GM23248 (cell line): ENCODE results near the gene SEMA5A. TPM values are rescaled to one million over a fixed set of nuclear protein-coding genes. Genes with fewer than 3 reads are reported as not detected.

Experiments used
- DNase-seq: peaks from one replicate; pipeline ENCODE4 v3.0.0-alpha.2; 2015
- H2AFZ ChIP-seq: fragments of 200-600 bp; sonication (generic); 2 replicates; pipeline ENCODE4 v1.6.1; 2016; ENCODE audit warnings: antibody characterized with exemption
- H3F3A ChIP-seq: fragments of 200-600 bp; sonication (generic); 2 replicates; pipeline ENCODE4 v1.6.1; 2016; ENCODE audit warnings: mild to moderate bottlenecking, antibody characterized with exemption, mixed run types; ENCODE audit not compliant: insufficient read depth
- H3K27ac ChIP-seq: fragments of 200-600 bp; sonication (generic); 2 replicates; pipeline ENCODE4 v1.5.1; 2016; ENCODE audit warnings: mild to moderate bottlenecking
- H3K27me3 ChIP-seq: fragments of 200-600 bp; sonication (generic); replicated peaks from 2 replicates; pipeline ENCODE4 v1.6.1; 2016; ENCODE audit warnings: mild to moderate bottlenecking; ENCODE audit not compliant: insufficient read depth
- H3K36me3 ChIP-seq: fragments of 200-600 bp; sonication (generic); 2 replicates; pipeline ENCODE4 v1.6.1; 2016; ENCODE audit warnings: low read depth, mild to moderate bottlenecking
- H3K4me1 ChIP-seq: fragments of 200-600 bp; sonication (generic); 2 replicates; pipeline ENCODE4 v1.6.1; 2016; ENCODE audit warnings: mild to moderate bottlenecking; ENCODE audit not compliant: insufficient read depth
- H3K4me2 ChIP-seq: fragments of 200-600 bp; sonication (generic); one replicate; pipeline ENCODE4 v1.6.1; 2016; ENCODE audit warnings: mild to moderate bottlenecking; ENCODE audit not compliant: unreplicated experiment
- H3K4me3 ChIP-seq: fragments of 200-600 bp; sonication (generic); 2 replicates; pipeline ENCODE4 v1.5.1; 2016; ENCODE audit warnings: mild to moderate bottlenecking
- H3K79me2 ChIP-seq: fragments of 200-600 bp; sonication (generic); 2 replicates; pipeline ENCODE4 v1.6.1; 2016; ENCODE audit warnings: mild to moderate bottlenecking; ENCODE audit not compliant: insufficient read depth
- H3K9ac ChIP-seq: fragments of 200-600 bp; sonication (generic); 2 replicates; pipeline ENCODE4 v1.6.1; 2016; ENCODE audit warnings: mild to moderate bottlenecking
- H3K9me2 ChIP-seq: fragments of 200-600 bp; sonication (generic); 2 replicates; pipeline ENCODE4 v1.6.1; 2016; ENCODE audit warnings: mixed run types, mild to moderate bottlenecking, moderate library complexity; ENCODE audit not compliant: insufficient read depth
- H3K9me3 ChIP-seq: fragments of 200-600 bp; sonication (generic); one replicate; pipeline ENCODE4 v1.6.1; 2017; ENCODE audit warnings: low read depth
- H4K20me1 ChIP-seq: fragments of 200-600 bp; sonication (generic); 2 replicates; pipeline ENCODE4 v1.6.0; 2016; ENCODE audit not compliant: insufficient read depth
- EZH2 ChIP-seq: fragments of 200-600 bp; sonication (generic); IDR thresholded peaks from 2 replicates; pipeline ENCODE4 v1.6.1; 2018; ENCODE audit warnings: antibody characterized with exemption, mild to moderate bottlenecking; ENCODE audit not compliant: insufficient read depth, poor library complexity, severe bottlenecking
- EZH2phosphoT487 ChIP-seq: fragments of 200-600 bp; sonication (generic); IDR thresholded peaks from 2 replicates; pipeline ENCODE4 v1.6.1; 2018; ENCODE audit warnings: antibody characterized with exemption, moderate library complexity, mild to moderate bottlenecking, low read depth; ENCODE audit not compliant: insufficient read depth
- WGBS, 2 experiments: methylation state at CpG; one replicate each; pipeline ENCODE4 v1.1.6; 2015 to 2017; ENCODE audit warnings: low lambda C conversion rate in 2 of 2, low coverage in 1 of 2; ENCODE audit errors: missing lambda C conversion rate in 2 of 2; 5-methylcytosine and 5-hydroxymethylcytosine counted together
- in situ Hi-C: fragments of 300-500 bp; cut with MboI; formaldehyde crosslinking; loops from 2 replicates; pipeline ENCODE4 v1.15.0; 2020
- polyA plus RNA-seq: library from polyadenylated mRNA; unstranded; fragments of >200 nt; fragmentation: Nextera tagmentation; extraction: Ambion mirVana; gene quantifications from 2 replicates; pipeline ENCODE4 v1.2.1, GENCODE V29; 2016
- total RNA-seq: library from RNA; depleted of rRNA; stranded (reverse); fragments of >200 nt; shearing (Covaris generic); gene quantifications from 2 replicates; pipeline ENCODE4 v1.2.3, GENCODE V29; 2014

The SEMA5A gene
- total and polyA plus RNA-seq, 2 experiments from 2014 or later: 33.5 to 38.2 TPM

- in situ Hi-C loops: no loop called here
- H3K79me2 ChIP-seq: peaks cover 21% of the 10 kb centered on the region
Observed at GRCh38 chr5:9515436-9515835, 30.4 kb downstream of the SEMA5A start.

DNA sequence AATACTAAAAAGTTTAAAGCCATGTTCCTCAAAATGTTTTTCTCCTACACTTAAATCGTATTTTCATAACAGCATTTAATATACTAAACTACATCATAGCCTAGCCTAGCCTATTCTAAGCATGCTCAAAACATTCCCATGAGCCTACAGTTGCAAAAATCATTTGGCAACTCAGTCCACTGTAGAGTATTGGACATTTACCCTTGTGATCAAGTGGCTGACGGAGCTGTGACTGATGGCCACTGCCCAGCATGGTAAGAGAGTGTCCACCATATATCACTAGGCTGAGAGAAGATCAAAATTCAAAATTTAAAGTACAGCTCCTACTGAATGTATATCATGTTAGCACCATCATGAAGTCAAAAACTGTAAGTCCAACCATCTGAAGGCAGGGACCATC is 30.9 kb downstream of the SEMA5A start:
- 92 to 98% methylated on average over 2 of the region's 2 CpGs for WGBS, 2 experiments
- Histone ChIP-seq H3K9ac (no peak overlapping the region), H3K9me3 (no peaks in the 10 kb centered on the region), H3K27ac (no peak overlapping the region), H3K4me1 (peaks cover 17% of the 10 kb centered on the region), H3F3A (no peaks in the 10 kb centered on the region), H2AFZ (no peak overlapping the region), H4K20me1 (no peaks in the 10 kb centered on the region), H3K27me3 (no peaks in the 10 kb centered on the region), H3K36me3 (no peaks in the 10 kb centered on the region), H3K4me3 (no peak overlapping the region), H3K4me2 (no peak overlapping the region), H3K9me2 (no peaks in the 10 kb centered on the region), H3K79me2 (peaks cover 24% of the 10 kb centered on the region)
- TF ChIP-seq EZH2 (no peak), EZH2phosphoT487 (no peak)
- in situ Hi-C loops: no loop called here
- no peak for DNase-seq

More at GRCh38 chr5:9515436-9515835, 30.4 kb downstream of the SEMA5A start:
- TF ChIP-seq EZH2 (no peak), EZH2phosphoT487 (no peak)
- Histone ChIP-seq H3K9ac (no peak overlapping the region), H3K9me2 (no peaks in the 10 kb centered on the region), H3K36me3 (no peaks in the 10 kb centered on the region), H3K27ac (no peak overlapping the region), H3K4me3 (no peak overlapping the region), H3K9me3 (no peaks in the 10 kb centered on the region), H3K4me2 (no peak overlapping the region), H3K27me3 (no peaks in the 10 kb centered on the region), H3F3A (no peaks in the 10 kb centered on the region), H4K20me1 (no peaks in the 10 kb centered on the region), H3K4me1 (peaks cover 17% of the 10 kb centered on the region), H2AFZ (no peak overlapping the region)
- DNase-seq: no peak
- WGBS, 2 experiments: 76 to 83% methylated on average over 3 of the region's 3 CpGs

- H3K9ac ChIP-seq: no peak overlapping the region
- H3K27me3 ChIP-seq: no peaks in the 10 kb centered on the region
- DNase-seq: peak; percentile 68
- no peak overlapping the region for H3K27ac ChIP-seq
- H3F3A ChIP-seq: no peaks in the 10 kb centered on the region
- in situ Hi-C loops: no loop called here
- no peak for TF ChIP-seq EZH2phosphoT487
- no peak for TF ChIP-seq EZH2
- H3K4me1 ChIP-seq: 0 out of 2 replicates have a peak, but pooled peaks cover 7% of the 10 kb centered on the region
- H3K79me2 ChIP-seq: peaks cover 29% of the 10 kb centered on the region
- WGBS, 2 experiments: 32 to 43% methylated on average over 4 of the region's 4 CpGs
- no peak overlapping the region for H3K4me2 ChIP-seq
- no peaks in the 10 kb centered on the region for H3K9me3 ChIP-seq
- H3K36me3 ChIP-seq: no peaks in the 10 kb centered on the region
- H2AFZ ChIP-seq: no peak overlapping the region
- H3K4me3 ChIP-seq: no peak overlapping the region
- H4K20me1 ChIP-seq: no peaks in the 10 kb centered on the region
- H3K9me2 ChIP-seq: no peaks in the 10 kb centered on the region
Observed at GRCh38 chr5:9513827-9514226, 32.0 kb downstream of the SEMA5A start.

DNA sequence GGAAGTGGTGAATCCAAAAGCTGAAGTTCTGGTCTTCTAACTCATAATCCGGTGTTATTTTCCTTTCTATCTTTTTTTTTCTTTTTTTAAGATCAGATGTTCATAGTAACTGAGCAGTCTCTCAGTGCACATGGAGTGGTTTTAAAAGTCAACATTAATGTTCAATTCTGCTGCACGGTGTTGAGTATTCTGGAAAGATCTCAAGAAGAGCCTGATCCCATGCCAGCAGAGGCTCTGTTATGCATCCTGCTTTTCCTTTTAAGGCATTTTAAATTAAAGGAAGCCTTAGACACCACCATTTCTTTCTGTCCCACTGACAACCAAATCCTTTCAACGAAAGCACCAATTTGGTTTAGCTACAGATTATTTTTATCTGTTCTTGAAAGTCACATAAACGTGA is 33.4 kb downstream of the SEMA5A start:
- Histone ChIP-seq H2AFZ (no peak overlapping the region), H3K9ac (no peak overlapping the region), H3K27me3 (no peaks in the 10 kb centered on the region), H3F3A (peaks cover 4% of the 10 kb centered on the region; the same call in 1 of the 2 replicates), H3K9me2 (no peaks in the 10 kb centered on the region), H3K79me2 (peaks cover 29% of the 10 kb centered on the region), H3K27ac (no peak overlapping the region), H3K4me1 (0 out of 2 replicates have a peak, but pooled peaks cover 7% of the 10 kb centered on the region), H3K9me3 (no peaks in the 10 kb centered on the region), H3K4me3 (no peak overlapping the region), H3K36me3 (no peaks in the 10 kb centered on the region), H3K4me2 (no peak overlapping the region), H4K20me1 (no peaks in the 10 kb centered on the region)
- in situ Hi-C loops: no loop called here
- TF ChIP-seq EZH2 (no peak), EZH2phosphoT487 (no peak)
- peak; percentile 11 for DNase-seq
- 35 to 53% methylated on average over 4 of the region's 4 CpGs for WGBS, 2 experiments

- Histone ChIP-seq H3K9me3 (no peaks in the 10 kb centered on the region), H3K9me2 (no peaks in the 10 kb centered on the region), H3K4me2 (no peak overlapping the region), H3K79me2 (peaks cover 8% of the 10 kb centered on the region; the same call in 1 of the 2 replicates), H3K27ac (no peak overlapping the region), H3K36me3 (no peaks in the 10 kb centered on the region), H4K20me1 (no peaks in the 10 kb centered on the region), H3K4me3 (no peak overlapping the region), H3K4me1 (peaks cover 17% of the 10 kb centered on the region), H3F3A (peaks cover 9% of the 10 kb centered on the region; the same call in 1 of the 2 replicates), H2AFZ (no peak overlapping the region), H3K27me3 (no peaks in the 10 kb centered on the region), H3K9ac (no peak overlapping the region)
- 55 to 59% methylated on average over 5 to 6 of the region's 6 CpGs for WGBS, 2 experiments
- peak; percentile 84 for DNase-seq
- in situ Hi-C loops: no loop called here
- TF ChIP-seq EZH2 (no peak), EZH2phosphoT487 (no peak)
Observed at GRCh38 chr5:9507974-9508373, 37.9 kb downstream of the SEMA5A start.
